H1 (cell line): Measurements from ENCODE around the gene FSTL4. TPM values are rescaled to one million over a fixed set of nuclear protein-coding genes. Genes with fewer than 3 reads are reported as not detected.

Experiments
- CTCF ChIA-PET: fragments of 300-600 bp; sonication (Branson Sonifier 250); formaldehyde crosslinking; loops from one replicate; lab custom pipeline; 2021; ENCODE audit not compliant: partially characterized antibody; lab: Charles Lee
- POLR2A ChIA-PET: fragments of 300-600 bp; sonication (Branson Sonifier 250); formaldehyde crosslinking; loops from one replicate; lab custom pipeline; 2021; ENCODE audit warnings: inconsistent platforms; ENCODE audit not compliant: partially characterized antibody; lab: Charles Lee
- DNase-seq, 2 experiments: peaks; one replicate each; pipeline versions ENCODE4 v3.0.0 to v3.0.0-alpha.2; 2010 to 2022; ENCODE audit warnings: low spot score in 2 of 2, low read depth in 1 of 2, mixed read lengths in 1 of 2
- FAIRE-seq: peaks from 2 replicates; lab custom pipeline; 2011; peaks lifted over from hg19 to GRCh38; lab: Jason Lieb, UNC
- H2AFZ ChIP-seq: 2 replicates; pipeline ENCODE4 v1.8.1; 2012; ENCODE audit warnings: low read length, inconsistent platforms
- H2AK5ac ChIP-seq: 2 replicates; pipeline ENCODE4 v1.6.1; 2013; ENCODE audit warnings: low read depth, low read length
- H2BK120ac ChIP-seq: replicated peaks from 2 replicates; pipeline ENCODE3; 2013; ENCODE audit warnings: low read depth, low read length, inconsistent platforms
- H2BK12ac ChIP-seq: 2 replicates; pipeline ENCODE4 v1.6.1; 2013; ENCODE audit warnings: low read depth, low read length
- H2BK15ac ChIP-seq: 2 replicates; pipeline ENCODE4 v1.6.1; 2013; ENCODE audit warnings: low read length
- H2BK20ac ChIP-seq: 2 replicates; pipeline ENCODE4 v1.6.1; 2013; ENCODE audit warnings: low read length
- H2BK5ac ChIP-seq: 2 replicates; pipeline ENCODE4 v1.6.1; 2013; ENCODE audit warnings: low read depth, low read length
- H3K14ac ChIP-seq: 2 replicates; pipeline ENCODE4 v1.6.1; 2013; ENCODE audit warnings: inconsistent platforms; ENCODE audit not compliant: insufficient read length
- H3K18ac ChIP-seq: 2 replicates; pipeline ENCODE4 v1.6.1; 2013; ENCODE audit warnings: low read length; ENCODE audit errors: extremely low read depth
- H3K23ac ChIP-seq: 2 replicates; pipeline ENCODE4 v1.6.1; 2013; ENCODE audit warnings: inconsistent platforms; ENCODE audit not compliant: insufficient read length
- H3K23me2 ChIP-seq: 2 replicates; pipeline ENCODE4 v1.6.1; 2013; ENCODE audit warnings: low read depth, low read length
- H3K27ac ChIP-seq: 2 replicates; pipeline ENCODE4 v1.6.1; 2011; ENCODE audit warnings: low read depth, low read length, inconsistent platforms
- H3K27me3 ChIP-seq, 4 experiments: replicated peaks in 1 of 4; 1 replicate in 1 of 4; 2 replicates in 3 of 4; pipeline versions ENCODE4 v1.6.1 to v1.8.1; 2011 to 2013; ENCODE audit warnings: low read length in 3 of 4, mild to moderate bottlenecking in 3 of 4, inconsistent platforms in 2 of 4, mixed read lengths in 2 of 4, moderate library complexity in 1 of 4; ENCODE audit not compliant: control insufficient read depth in 3 of 4, insufficient read depth in 3 of 4; ENCODE audit errors: extremely low read depth in 1 of 4
- H3K36me3 ChIP-seq, 4 experiments: 2 replicates each; pipeline versions ENCODE4 v1.6.1 to v1.8.1; 2011 to 2013; ENCODE audit warnings: mild to moderate bottlenecking in 4 of 4, low read length in 3 of 4, moderate library complexity in 2 of 4, control low read depth in 1 of 4, inconsistent platforms in 1 of 4; ENCODE audit not compliant: insufficient read depth in 4 of 4, control insufficient read depth in 2 of 4
- H3K4ac ChIP-seq: replicated peaks from 2 replicates; pipeline ENCODE3; 2013; ENCODE audit warnings: low read length, low read depth, mixed read lengths, inconsistent platforms; ENCODE audit not compliant: insufficient read length
- H3K4me1 ChIP-seq, 4 experiments: replicated peaks in 1 of 4; 1 replicate in 1 of 4; 2 replicates in 3 of 4; pipeline versions ENCODE4 v1.6.1 to v1.8.1; 2011 to 2013; ENCODE audit warnings: low read length in 3 of 4, inconsistent platforms in 2 of 4, mixed read lengths in 1 of 4; ENCODE audit not compliant: insufficient read depth in 4 of 4, control insufficient read depth in 3 of 4
- H3K4me2 ChIP-seq, 2 experiments: 2 replicates each; pipeline versions ENCODE4 v1.6.1 to v1.8.1; 2011 to 2013; ENCODE audit warnings: low read depth in 2 of 2, low read length in 2 of 2, control low read depth in 1 of 2, inconsistent platforms in 1 of 2, mild to moderate bottlenecking in 1 of 2; ENCODE audit not compliant: insufficient read depth in 1 of 2
- H3K4me3 ChIP-seq, 4 experiments: fragments of 200-600, 300-600 bp in 1 of 4; sonication (generic), shearing (Covaris generic), sonication (Bioruptor Twin) in 1 of 4; 2 replicates each; pipeline versions ENCODE4 v1.5.1 to v1.8.1; 2011 to 2016; ENCODE audit warnings: low read length in 4 of 4, low read depth in 3 of 4, control low read depth in 2 of 4, inconsistent platforms in 2 of 4, mild to moderate bottlenecking in 2 of 4, mixed read lengths in 1 of 4, moderate library complexity in 1 of 4; ENCODE audit not compliant: insufficient read depth in 2 of 4; ENCODE audit errors: extremely low read depth in 1 of 4
- H3K56ac ChIP-seq: replicated peaks from 2 replicates; pipeline ENCODE3; 2013; ENCODE audit warnings: low read depth, mild to moderate bottlenecking, mixed read lengths, low read length, inconsistent platforms; ENCODE audit not compliant: insufficient read length
- H3K79me1 ChIP-seq: 2 replicates; pipeline ENCODE4 v1.6.1; 2013; ENCODE audit warnings: low read depth, low read length, control low read depth
- H3K79me2 ChIP-seq, 2 experiments: 2 replicates each; pipeline versions ENCODE4 v1.6.1 to v1.8.1; 2012 to 2013; ENCODE audit warnings: low read length in 2 of 2, mild to moderate bottlenecking in 2 of 2, inconsistent platforms in 1 of 2; ENCODE audit not compliant: insufficient read depth in 2 of 2, control insufficient read depth in 1 of 2
- H3K9ac ChIP-seq, 4 experiments: replicated peaks in 1 of 4; 1 replicate in 1 of 4; 2 replicates in 3 of 4; pipeline versions ENCODE4 v1.6.1 to v1.8.1; 2011 to 2013; ENCODE audit warnings: low read depth in 3 of 4, low read length in 3 of 4, control low read depth in 2 of 4, mild to moderate bottlenecking in 2 of 4, moderate library complexity in 2 of 4, inconsistent platforms in 1 of 4; ENCODE audit errors: extremely low read depth in 1 of 4
- H3K9me3 ChIP-seq, 2 experiments: 2 replicates each; pipeline versions ENCODE4 v1.6.1 to v1.8.1; 2012 to 2013; ENCODE audit warnings: mild to moderate bottlenecking in 2 of 2, moderate library complexity in 2 of 2, control low read depth in 1 of 2, inconsistent platforms in 1 of 2, low read depth in 1 of 2, low read length in 1 of 2, mixed read lengths in 1 of 2; ENCODE audit not compliant: insufficient read depth in 2 of 2
- H4K20me1 ChIP-seq, 2 experiments: replicated peaks in 1 of 2; 2 replicates each; pipeline versions ENCODE3 to v1.8.1; 2011 to 2013; ENCODE audit warnings: inconsistent platforms in 2 of 2, low read length in 2 of 2, mild to moderate bottlenecking in 1 of 2; ENCODE audit not compliant: insufficient read depth in 2 of 2, control insufficient read depth in 1 of 2
- H4K5ac ChIP-seq: 2 replicates; pipeline ENCODE4 v1.6.1; 2013; ENCODE audit warnings: low read length, low read depth, mixed read lengths, inconsistent platforms; ENCODE audit not compliant: insufficient read length
- H4K8ac ChIP-seq: 2 replicates; pipeline ENCODE4 v1.8.0; 2013; ENCODE audit warnings: mild to moderate bottlenecking, moderate library complexity, low read length, inconsistent platforms; ENCODE audit not compliant: insufficient read depth; ENCODE audit errors: extremely low read depth
- H4K91ac ChIP-seq: replicated peaks from 2 replicates; pipeline ENCODE3; 2013; ENCODE audit warnings: low read length, mixed read lengths, inconsistent platforms; ENCODE audit not compliant: insufficient read length
- BRCA1 ChIP-seq: IDR thresholded peaks from 2 replicates; pipeline ENCODE4 v1.6.1; 2012; ENCODE audit warnings: low read depth, low read length, improper control_type of control experiment
- CBX8 ChIP-seq: fragments of 300-800, 300-1000 bp; sonication (generic); IDR thresholded peaks from 2 replicates; pipeline ENCODE4 v1.7.1; 2016; ENCODE audit warnings: low read depth, low read length, borderline replicate concordance
- CEBPB ChIP-seq: IDR thresholded peaks from 2 replicates; pipeline ENCODE4 v1.6.1; 2012; ENCODE audit warnings: low read depth, low read length
- EGR1 ChIP-seq: IDR thresholded peaks from 2 replicates; pipeline ENCODE4 v1.6.1; 2011; ENCODE audit warnings: low read depth, low read length, borderline replicate concordance
- GABPA ChIP-seq: IDR thresholded peaks from 2 replicates; pipeline ENCODE4 v1.6.1; 2011; ENCODE audit warnings: mild to moderate bottlenecking, low read length, moderate library complexity, borderline replicate concordance; ENCODE audit not compliant: insufficient read depth
- GTF2F1 ChIP-seq: IDR thresholded peaks from 2 replicates; pipeline ENCODE4 v1.6.1; 2012; ENCODE audit warnings: low read depth, low read length, improper control_type of control experiment, borderline replicate concordance
- HDAC2 ChIP-seq, 2 experiments: fragments of 300-600 bp in 1 of 2; sonication (generic) in 1 of 2; IDR thresholded peaks; 2 replicates each; pipeline ENCODE4 v1.6.1; 2011 to 2012; ENCODE audit warnings: low read depth in 2 of 2, low read length in 2 of 2, mild to moderate bottlenecking in 2 of 2, moderate library complexity in 2 of 2, borderline replicate concordance in 1 of 2, inconsistent platforms in 1 of 2
- JUND ChIP-seq: IDR thresholded peaks from 2 replicates; pipeline ENCODE4 v1.6.1; 2011; ENCODE audit warnings: mild to moderate bottlenecking, improper control_type of control experiment, low read length
- KDM4A ChIP-seq: IDR thresholded peaks from one replicate; pipeline ENCODE4 v1.7.1; 2012; ENCODE audit warnings: low read depth, mild to moderate bottlenecking, moderate library complexity, low read length, inconsistent platforms; ENCODE audit not compliant: severe bottlenecking
- POLR2A ChIP-seq, 2 experiments: IDR thresholded peaks; 1 replicate in 1 of 2; 2 replicates in 1 of 2; pipeline ENCODE4 v1.6.1; 2011; ENCODE audit warnings: low read depth in 2 of 2, low read length in 2 of 2, mild to moderate bottlenecking in 2 of 2; ENCODE audit errors: control extremely low read depth in 1 of 2
- RAD21 ChIP-seq, 2 experiments: IDR thresholded peaks in 1 of 2; conservative IDR thresholded peaks in 1 of 2; 2 replicates each; pipeline ENCODE4 v1.6.1; 2011; ENCODE audit warnings: low read depth in 2 of 2, low read length in 2 of 2, improper control_type of control experiment in 1 of 2, inconsistent platforms in 1 of 2, mild to moderate bottlenecking in 1 of 2, moderate library complexity in 1 of 2
- TBP ChIP-seq: IDR thresholded peaks from 2 replicates; pipeline ENCODE4 v1.6.1; 2011; ENCODE audit warnings: low read depth, low read length, improper control_type of control experiment
- WGBS, 2 experiments: shearing (Covaris generic) in 1 of 2; methylation state at CpG; one replicate each; pipeline versions ENCODE4 v1.1.6 to v1.1.7; 2013 to 2015; ENCODE audit warnings: low lambda C conversion rate in 2 of 2, mixed read lengths in 2 of 2, inconsistent platforms in 1 of 2, low coverage in 1 of 2, missing lambda C conversion rate in 1 of 2; ENCODE audit not compliant: insufficient replicate concordance in 2 of 2, insufficient coverage in 1 of 2, insufficient read length in 1 of 2; ENCODE audit errors: extremely low coverage in 1 of 2, missing lambda C conversion rate in 1 of 2; 5-methylcytosine and 5-hydroxymethylcytosine counted together
- polyA plus RNA-seq, 7 experiments: library from polyadenylated mRNA; depleted of rRNA in 3 of 7; stranded (reverse) in 5 of 7; unstranded in 2 of 7; fragments of >200 nt in 5 of 7; fragments of 200-250 nt in 2 of 7; gene quantifications; 1 replicate in 5 of 7; 2 replicates in 1 of 7; 4 replicates in 1 of 7; pipeline versions ENCODE4 v1.2.1 to v1.2.3, GENCODE V29; 2011 to 2013; ENCODE audit warnings: missing spikeins in 2 of 7, mixed read lengths in 2 of 7
- total RNA-seq: library from RNA; stranded (reverse); fragmentation: NEBNext Ultra II Directional; extraction: Animal tissue kit (Norgen Biotek cat#: 25700); gene quantifications from 2 replicates; pipeline ENCODE4 v1.2.1, GENCODE V29; 2021

Gene FSTL4
- total and polyA plus RNA-seq, 2 of the 8 experiments (the other 6 are each of a cell fraction or from before 2014, with no cell fraction given), result 3.1 to 4.1 TPM

- no peak overlapping the region for H3K56ac ChIP-seq
- no peak overlapping the region for H3K18ac ChIP-seq
- H3K4ac ChIP-seq, result no peak overlapping the region
- H2BK120ac ChIP-seq, result no peak overlapping the region
- WGBS, 2 experiments, result 85% methylated on average over 9 of the region's 9 CpGs; no CpG with 5 or more reads in 1 of the 2 experiments
- H3K4me3 ChIP-seq, result no peak overlapping the region
- no peak overlapping the region for H2AFZ ChIP-seq
- no peak overlapping the region for H2BK15ac ChIP-seq
- H2BK5ac ChIP-seq, result no peak overlapping the region
- no peak overlapping the region for H4K5ac ChIP-seq
- H3K36me3 ChIP-seq, result peaks cover 0 to 5% (median 0%) of the 10 kb centered on the region in 4 experiments; a peak in 1 of 8 replicates
- H3K9ac ChIP-seq, result no peak overlapping the region
- H3K27me3 ChIP-seq, result no peaks in the 10 kb centered on the region
- no peak overlapping the region for H3K4me2 ChIP-seq
- no peak overlapping the region for H3K27ac ChIP-seq
- H3K79me2 ChIP-seq, result no peaks in the 10 kb centered on the region
- peaks cover 3 to 14% of the 10 kb centered on the region in 2 experiments; a peak in 2 of 4 replicates for H3K9me3 ChIP-seq
- no peak overlapping the region for H2BK12ac ChIP-seq
- H3K79me1 ChIP-seq, result no peaks in the 10 kb centered on the region
- no peak overlapping the region for H2AK5ac ChIP-seq
- FAIRE-seq, result no peak
- no peaks in the 10 kb centered on the region for H4K20me1 ChIP-seq
- H2BK20ac ChIP-seq, result no peak overlapping the region
- no peak overlapping the region for H3K23ac ChIP-seq
- H3K23me2 ChIP-seq, result no peaks in the 10 kb centered on the region
- peaks cover 3 to 19% (median 11%) of the 10 kb centered on the region in 4 experiments; a peak in 5 of 7 replicates for H3K4me1 ChIP-seq
- DNase-seq, result no peak
- no peak overlapping the region for H3K14ac ChIP-seq
- POLR2A ChIA-PET, result interaction anchor here (1.0 kb wide), 1 partner anchor 43 kb away, joined by 3 read pairs; no protein-coding TSS in a partner anchor
- H4K91ac ChIP-seq, result peak overlapping the region; percentile 25
- peak overlapping the region; percentile 36; the same call in 1 of the 2 replicates for H4K8ac ChIP-seq
- CTCF ChIA-PET, result interaction anchor here (0.6 to 9.4 kb wide), 4 partner anchors 26 to 379 kb away, joined by 3 to 78 read pairs (median 3); no protein-coding TSS in a partner anchor
- TF ChIP-seq GTF2F1 (no peak), EGR1 (no peak), HDAC2 (IDR thresholded peaks at IDR 0.05; ENCODE audit: borderline replicate concordance in 1 of 2, low read depth in 2 of 2, low read length in 2 of 2) (no peak), JUND (no peak), CBX8 (no peak), KDM4A (no peak), GABPA (no peak), CEBPB (no peak), TBP (no peak), RAD21 (IDR thresholded peaks at IDR 0.05 in 1 of 2, conservative IDR thresholded peaks at IDR 0.05 in 1 of 2; ENCODE audit: low read depth in 2 of 2, low read length in 2 of 2) (no peak), POLR2A (IDR thresholded peaks at IDR 0.05; ENCODE audit: control extremely low read depth in 1 of 2, low read depth in 2 of 2, low read length in 2 of 2) (no peak), BRCA1 (no peak)
Observed at GRCh38 chr5:133397990-133398645, 214.2 kb downstream of the FSTL4 start.
